Measurements from ENCODE around the gene WWC2.
"Not testable (repeated sequence)": the region's sequence is repeated elsewhere in the genome, so short reads cannot be mapped to it uniquely, and the experiment has no call there.

WWC2 gene

DNA sequence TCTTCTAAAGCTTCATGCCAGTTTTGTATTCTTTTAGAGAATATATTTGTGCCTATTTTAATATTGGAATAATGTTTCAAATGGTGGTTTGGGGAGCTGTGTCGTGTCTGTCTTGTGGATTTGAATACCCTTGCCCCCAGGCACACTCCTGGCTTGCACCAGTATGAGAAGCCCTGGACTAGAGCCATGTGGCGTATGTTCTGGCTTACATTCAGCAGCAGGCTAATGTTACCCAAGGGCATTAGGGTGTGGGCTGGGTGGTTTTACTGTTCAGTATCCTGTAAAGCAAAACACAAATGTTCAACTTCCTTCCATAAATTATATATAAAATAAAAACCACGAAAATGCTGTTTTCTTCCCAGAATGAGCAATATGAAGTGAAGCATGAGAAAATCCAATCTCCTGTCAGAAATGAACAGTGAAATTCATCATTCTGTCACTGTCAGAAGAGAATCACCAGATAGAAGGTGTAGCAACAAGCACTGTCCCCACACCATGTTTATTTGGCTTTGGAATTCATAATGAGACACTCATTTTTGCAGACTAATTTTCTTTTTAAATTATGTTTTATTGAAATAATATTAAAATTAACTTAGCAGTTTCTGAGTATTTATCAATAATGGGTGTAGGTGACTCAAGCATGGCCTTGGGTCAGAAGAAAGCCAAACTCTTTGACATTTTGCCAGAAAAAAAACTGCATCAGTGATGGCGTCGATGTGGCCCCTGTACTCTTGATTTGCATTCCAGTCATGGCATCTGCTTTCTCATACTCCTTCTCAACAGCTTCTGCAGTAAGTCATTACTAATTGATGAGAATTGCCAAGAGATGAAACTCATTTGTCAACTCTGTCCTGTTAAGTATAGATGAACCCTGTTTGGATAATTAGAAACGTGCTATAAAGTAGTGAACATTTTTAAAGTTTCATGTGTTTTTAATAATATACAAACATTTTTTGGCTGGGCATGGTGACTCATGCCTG lies 43.8 kb downstream of the WWC2 start:
- peak; percentile 85 for DNase-seq

DNA sequence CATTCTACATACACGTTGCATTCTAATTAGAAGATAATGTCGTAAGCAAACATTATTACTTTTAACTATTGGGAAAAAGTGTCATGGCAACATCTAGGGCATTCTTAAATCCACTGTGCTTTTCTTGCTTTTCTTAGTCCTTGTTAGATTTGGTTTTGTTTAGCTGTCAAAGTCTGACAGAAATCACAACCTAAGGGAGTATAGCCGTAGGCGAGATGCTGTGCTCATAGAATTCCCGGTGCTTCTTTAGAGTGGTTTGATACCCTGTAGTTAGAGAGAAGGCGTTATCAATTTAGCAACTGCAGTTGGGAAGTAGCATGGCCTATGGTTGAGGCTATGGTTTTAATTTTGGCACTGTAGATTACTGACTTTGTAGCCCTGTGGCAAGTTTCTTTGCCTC lies 45.7 kb downstream of the WWC2 start:
- no peak for DNase-seq

DNA sequence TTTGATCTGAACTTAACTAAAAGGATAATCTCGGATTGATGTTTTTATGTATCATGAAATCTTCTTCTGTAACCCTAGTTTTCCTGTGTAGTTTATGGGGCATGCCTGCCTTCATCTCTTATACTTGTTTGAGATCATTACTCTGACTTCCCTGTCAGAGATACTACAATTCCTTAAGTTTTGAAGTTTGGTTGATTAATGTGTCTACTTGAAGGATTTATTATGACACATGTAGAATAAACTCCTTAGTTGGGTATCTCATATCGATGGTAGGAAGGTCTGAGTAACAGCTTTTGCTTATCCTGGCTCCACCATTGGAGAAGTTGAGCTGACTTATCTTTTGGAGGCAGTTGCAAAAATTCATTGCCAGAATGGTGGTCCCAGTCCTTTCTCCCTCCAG lies 46.7 kb downstream of the WWC2 start:
- DNase-seq: no peak

DNA sequence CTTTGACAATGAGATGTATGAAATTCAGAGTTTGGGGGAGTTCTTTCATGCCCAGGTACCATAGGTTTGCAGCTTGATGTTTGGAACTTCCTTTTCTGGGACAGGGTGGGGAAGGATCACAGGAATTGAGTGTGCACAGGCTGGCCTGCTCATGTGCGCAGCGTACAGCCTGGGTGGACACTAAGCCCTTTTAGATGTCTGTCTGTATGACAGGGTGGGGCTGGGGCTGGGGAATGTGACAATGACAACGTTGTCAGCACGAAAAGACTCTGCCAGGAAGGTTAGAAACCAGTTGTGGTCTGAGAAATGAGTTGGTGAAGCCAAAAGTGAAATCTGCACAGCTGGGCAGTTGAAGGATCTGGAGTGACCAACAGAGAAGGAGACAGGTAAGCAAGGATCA lies 47.4 kb downstream of the WWC2 start:
- no peak for DNase-seq

DNA sequence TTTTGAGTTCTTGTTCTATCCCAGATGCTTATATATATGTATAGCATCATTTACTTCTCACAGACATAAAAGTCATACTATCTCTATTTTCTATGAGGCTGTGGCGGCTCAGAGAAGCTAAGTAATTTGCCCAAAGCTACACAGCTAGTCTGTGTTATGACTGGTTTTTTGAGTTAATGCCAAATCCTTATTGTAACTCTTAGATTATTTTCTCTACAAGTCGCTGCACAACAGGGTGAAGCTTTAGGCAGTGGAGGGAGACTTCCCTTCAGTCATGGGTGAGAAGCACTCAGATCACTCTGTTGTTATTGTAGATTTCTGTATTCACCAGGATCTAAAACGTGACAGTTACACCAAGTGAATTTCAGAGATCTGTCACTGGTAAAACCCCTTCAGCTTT lies 48.1 kb downstream of the WWC2 start:
- no peak for DNase-seq

- DNase-seq: no peak
These were observed 48.9 kb downstream of the WWC2 start for GRCh38 chr4:183147983-183148382.

DNA sequence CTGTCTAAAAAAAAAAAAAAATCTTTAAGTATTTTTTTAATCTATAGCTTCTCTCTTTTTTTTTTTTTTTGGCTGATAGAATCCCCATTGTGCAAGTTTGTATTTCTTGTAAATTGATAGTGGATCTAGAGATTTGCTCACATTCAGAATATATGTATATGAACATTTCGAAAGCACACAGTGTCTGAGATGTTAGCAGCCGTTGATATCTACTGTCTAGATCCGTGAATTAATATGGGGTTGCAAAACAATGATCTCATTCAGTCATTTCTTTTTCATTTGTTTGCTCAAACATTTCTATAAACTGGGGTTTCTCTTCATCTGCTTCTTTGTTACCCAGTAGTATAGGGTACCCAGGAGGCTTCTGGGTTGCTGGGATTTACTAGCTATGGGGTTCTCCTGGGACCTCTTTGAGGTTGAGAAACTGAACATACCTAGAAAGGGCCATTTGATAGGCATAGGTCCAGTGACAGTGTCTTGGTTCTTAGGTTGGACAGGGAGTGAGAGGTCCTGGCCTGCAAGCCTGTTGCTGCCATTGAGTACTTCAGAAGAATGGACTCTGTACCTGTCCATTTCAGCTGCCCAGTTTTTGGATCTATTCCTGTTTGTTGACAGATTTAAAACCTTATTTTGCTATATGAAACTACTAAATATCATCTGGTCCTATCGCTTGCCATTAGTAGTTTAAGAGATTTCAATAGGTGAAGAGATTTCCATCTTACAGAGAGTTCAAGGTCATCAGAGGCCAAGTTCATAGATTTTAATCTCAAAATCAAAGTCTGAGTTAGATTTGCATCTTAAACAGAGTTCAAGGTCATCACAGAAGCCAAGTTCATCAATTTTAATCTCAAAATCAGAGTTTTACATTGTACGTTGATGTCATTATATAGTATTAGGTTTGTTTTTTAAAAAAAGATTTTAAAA lies 50.8 kb downstream of the WWC2 start:
- DNase-seq: no peak

- DNase-seq: not testable (repeated sequence)
These were observed 51.6 kb downstream of the WWC2 start for GRCh38 chr4:183150664-183151063.

GRCh38 chr4:183152232-183152631 lies 53.2 kb downstream of the WWC2 start:
- not testable (repeated sequence) for DNase-seq

DNA sequence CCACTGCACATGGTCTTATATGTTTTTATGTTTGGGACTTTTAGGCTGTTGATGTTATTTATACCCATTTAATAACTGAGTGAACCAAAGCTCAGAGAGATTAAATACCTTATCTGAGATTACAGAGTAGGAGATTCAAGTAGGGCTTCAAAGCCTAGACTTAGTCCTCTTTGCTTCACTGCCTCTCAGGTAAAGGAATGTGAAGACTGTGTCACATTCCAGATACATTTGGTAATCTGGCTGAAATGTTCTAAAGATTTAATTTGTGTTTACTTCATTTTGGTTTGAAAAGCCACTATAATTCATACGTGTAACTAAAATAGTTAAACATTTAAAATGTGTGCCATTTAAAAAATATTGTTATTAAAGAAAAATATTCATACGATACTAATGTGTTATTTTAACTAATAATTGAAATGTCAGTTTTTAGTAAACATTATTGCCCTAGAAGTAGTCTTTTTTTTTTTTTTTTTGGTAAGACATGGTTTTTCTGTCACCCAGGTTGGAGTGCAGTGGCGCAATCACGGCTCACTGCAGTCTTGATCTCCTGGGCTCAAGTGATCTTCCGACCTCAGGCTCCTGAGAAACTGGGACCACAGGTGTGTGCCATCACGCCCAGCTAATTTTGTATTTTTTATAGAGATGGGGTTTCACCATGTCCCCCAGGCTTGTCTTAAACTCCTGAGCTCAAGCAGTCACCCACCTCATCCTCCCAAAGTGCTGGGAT lies 54.3 kb downstream of the WWC2 start:
- no peak for DNase-seq

DNA sequence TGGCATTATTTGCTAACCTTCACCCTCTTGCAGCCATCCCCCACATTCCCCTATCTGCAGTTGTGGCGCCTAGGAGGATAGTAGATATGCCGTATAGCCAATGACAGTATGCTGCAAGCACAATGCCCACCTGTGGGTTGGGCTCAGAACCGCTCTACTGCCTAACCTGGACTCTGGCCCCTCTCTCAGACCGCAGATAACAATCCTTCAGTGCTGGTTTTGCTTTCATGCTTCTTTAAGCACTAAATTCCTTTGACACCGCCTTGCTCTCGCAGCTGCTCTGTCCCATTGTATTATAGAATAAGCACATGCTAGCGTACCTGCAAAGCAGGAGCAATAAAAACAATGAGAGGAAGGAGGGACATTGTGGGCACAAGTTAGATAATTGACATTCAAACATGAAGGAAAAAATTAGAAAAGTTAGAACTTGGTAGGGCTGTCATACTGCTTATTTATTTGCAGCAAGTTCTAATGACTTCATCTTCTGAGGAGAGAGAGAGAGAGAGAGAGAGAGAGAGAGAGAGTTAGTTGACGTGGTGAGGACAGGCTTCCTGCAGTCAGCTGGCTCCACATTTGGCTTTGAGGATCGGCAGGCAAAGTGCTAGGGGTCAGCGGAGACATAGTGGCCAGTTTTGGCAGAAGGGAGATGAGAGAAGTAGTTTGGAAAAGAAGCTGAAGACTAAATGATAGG lies 55.8 kb downstream of the WWC2 start:
- no peak for DNase-seq

DNA sequence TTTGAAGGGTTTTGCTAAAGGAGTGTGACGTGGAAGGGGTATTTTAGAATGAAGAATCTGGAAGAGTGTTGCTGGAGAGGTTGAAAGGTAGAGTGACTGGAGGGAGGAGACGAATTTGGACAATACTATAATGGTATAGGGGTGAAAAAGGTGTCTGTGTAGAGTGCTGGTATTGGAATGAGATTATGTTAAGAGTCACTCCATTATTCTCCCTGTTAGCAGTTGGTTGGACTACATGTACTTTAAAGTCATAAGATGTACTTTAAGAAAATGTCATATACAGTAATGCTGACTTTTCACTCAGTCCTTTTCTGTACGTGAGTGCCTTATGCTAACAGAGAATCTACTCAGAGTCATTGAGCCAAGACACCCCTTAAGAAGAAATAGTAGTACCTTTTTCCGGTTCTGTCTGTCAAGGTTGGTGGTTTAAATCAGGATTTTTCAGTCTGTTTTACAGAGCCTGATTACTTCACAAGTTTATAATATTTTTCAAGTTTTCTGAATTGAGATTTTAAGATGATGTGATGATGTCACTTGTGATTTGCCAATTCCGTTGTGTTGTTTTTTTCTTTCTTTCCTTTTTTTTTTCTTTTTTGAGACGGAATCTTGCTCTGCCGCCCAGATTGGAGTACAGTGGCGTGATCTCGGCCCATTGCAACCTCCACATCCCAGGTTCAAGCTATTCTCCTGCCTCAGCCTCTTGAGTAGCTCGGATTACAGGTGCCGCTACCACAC lies 56.6 kb downstream of the WWC2 start:
- DNase-seq: no peak

DNA sequence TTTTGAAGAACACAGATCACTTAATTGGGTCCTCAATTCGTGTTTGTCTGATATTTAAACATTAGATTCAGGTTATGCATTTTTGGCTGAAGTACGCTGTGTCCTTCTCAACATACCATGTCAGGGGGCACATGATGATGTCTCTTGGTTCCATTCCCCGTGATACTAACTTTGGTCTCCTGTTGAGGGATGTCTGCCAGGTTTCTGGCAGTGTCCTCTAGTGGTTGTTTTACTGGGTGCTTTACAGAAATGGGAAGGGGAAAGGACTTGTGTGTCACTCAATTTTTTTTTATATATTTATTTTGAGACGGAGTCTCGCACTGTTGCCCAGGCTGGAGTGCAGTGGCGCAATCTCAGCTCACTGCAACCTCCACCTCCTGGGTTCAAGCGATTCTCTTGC lies 58.2 kb downstream of the WWC2 start:
- DNase-seq: no peak

DNA sequence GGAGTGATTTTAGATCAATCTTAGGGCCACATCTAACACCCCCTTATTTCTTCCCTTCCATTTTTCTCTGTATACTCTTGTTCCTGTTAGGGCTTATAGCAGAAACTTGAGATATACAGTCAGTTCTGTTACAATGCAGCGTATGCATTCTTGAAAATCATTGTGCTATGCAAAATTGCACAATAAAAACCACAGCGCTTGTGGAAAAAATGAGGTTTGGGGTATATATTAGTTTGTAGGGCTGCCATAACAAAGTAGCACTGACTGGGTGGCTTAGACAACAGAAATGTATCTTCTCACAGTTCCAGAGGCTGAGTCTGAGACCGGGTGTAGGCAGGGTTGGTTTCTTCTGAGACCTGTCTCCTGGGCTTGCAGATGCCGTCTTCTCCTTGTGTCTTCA lies 59.0 kb downstream of the WWC2 start:
- DNase-seq: no peak

GRCh38 chr4:183161630-183162029 lies 62.6 kb downstream of the WWC2 start:
- no peak for DNase-seq

- DNase-seq: peak; percentile 78
These were observed 64.1 kb downstream of the WWC2 start for GRCh38 chr4:183163135-183163534.

- no peak for DNase-seq
These were observed 65.9 kb downstream of the WWC2 start for GRCh38 chr4:183164963-183165362.

DNA sequence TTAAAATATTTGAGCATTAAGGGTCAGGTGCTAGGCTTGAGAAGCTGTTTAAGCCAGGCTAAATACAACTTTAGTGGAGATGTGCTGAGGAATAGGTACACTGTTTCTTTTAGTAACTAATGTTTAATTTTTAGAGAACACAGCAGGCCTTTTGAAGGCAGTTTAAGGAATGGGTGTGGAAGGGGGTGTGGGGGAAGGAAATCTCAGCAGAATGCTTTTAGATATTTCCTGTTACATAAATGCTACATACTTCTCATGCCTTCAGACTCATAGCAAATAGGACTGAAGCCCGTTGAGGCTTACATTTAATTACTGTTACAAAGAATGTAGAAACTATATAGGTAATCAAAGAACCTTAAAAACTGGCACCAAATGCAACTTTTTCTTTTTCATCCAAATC lies 66.3 kb downstream of the WWC2 start:
- DNase-seq: no peak

DNA sequence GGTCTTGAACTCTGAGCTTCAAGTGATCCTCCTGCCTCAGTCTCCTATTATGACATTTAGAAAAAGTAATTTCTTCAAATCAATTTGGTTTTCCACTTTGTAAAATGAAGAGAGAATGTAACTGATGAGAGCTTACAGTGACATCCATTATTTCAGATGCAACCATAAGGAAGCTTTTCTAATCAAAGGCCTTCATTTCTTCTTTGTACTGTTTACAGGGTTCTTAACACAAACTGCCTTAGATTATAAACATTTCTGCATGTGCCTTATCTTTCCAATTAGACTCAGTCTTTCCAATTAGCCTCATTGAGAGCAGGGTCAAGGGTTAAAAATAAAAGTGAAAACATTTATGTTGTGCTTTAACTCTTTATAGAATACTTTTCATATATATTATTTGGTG lies 71.8 kb downstream of the WWC2 start:
- no peak for DNase-seq

GRCh38 chr4:183171484-183172267 lies 72.6 kb downstream of the WWC2 start:
- DNase-seq: no peak

GRCh38 chr4:183172881-183173280 lies 73.8 kb downstream of the WWC2 start:
- no peak for DNase-seq
